Keratinocyte (primary cell): ENCODE results near the gene KLRK1.

Source experiments
- EZH2 ChIP-seq: IDR thresholded peaks from one replicate; pipeline ENCODE4 v1.6.1; 2012; ENCODE audit warnings: inconsistent platforms, mild to moderate bottlenecking, low read length, moderate library complexity
- TF ChIP-seq, protein P1 (sequence below), 3 experiments: IDR thresholded peaks in 1 of 3; conservative IDR thresholded peaks in 1 of 3; optimal IDR thresholded peaks in 1 of 3; 2 replicates in 2 of 3; 3 replicates in 1 of 3; pipeline versions ENCODE3 to v1.5.1; 2011; ENCODE audit warnings: low read length in 3 of 3, mild to moderate bottlenecking in 3 of 3, moderate library complexity in 2 of 3, control low read depth in 1 of 3, inconsistent platforms in 1 of 3; ENCODE audit not compliant: insufficient read depth in 2 of 3; ENCODE audit errors: extremely low read depth in 1 of 3

DNA sequence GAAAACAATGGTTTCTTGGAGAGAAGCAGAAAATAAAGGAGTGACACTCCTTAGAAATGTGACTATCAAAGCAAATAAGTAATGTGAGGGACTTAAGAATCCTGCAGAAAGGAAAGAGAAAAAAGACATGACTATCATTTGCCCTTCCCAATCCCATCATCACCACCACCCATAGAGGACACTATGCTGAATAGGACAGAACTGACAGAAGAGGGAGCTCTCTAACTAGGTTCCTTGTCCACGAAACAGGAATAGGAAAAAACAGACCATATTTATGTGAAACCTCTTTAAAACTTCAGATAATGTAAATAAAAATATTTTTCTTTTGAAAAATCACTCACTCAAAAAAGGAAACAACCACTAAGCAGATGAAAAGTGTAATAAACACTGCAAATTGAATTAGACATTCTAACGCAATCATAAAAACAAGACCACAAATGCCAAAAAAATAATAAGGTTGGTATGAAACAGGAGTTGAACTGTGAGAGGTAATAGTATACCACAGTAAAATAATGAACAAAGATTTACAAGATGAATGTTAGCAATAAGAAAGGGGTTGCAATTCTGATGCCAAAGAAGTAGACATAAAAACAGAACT lies 58.1 kb downstream of the KLRK1 start:
- TF ChIP-seq, protein P1, sequence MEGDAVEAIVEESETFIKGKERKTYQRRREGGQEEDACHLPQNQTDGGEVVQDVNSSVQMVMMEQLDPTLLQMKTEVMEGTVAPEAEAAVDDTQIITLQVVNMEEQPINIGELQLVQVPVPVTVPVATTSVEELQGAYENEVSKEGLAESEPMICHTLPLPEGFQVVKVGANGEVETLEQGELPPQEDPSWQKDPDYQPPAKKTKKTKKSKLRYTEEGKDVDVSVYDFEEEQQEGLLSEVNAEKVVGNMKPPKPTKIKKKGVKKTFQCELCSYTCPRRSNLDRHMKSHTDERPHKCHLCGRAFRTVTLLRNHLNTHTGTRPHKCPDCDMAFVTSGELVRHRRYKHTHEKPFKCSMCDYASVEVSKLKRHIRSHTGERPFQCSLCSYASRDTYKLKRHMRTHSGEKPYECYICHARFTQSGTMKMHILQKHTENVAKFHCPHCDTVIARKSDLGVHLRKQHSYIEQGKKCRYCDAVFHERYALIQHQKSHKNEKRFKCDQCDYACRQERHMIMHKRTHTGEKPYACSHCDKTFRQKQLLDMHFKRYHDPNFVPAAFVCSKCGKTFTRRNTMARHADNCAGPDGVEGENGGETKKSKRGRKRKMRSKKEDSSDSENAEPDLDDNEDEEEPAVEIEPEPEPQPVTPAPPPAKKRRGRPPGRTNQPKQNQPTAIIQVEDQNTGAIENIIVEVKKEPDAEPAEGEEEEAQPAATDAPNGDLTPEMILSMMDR (optimal IDR thresholded peaks at IDR 0.05 in 1 of 3, IDR thresholded peaks at IDR 0.05 in 1 of 3, conservative IDR thresholded peaks at IDR 0.05 in 1 of 3; ENCODE audit: extremely low read depth in 1 of 3, insufficient read depth in 2 of 3, low read length in 3 of 3) = peak; percentile 73 to 75 (median 74)
- no peak for TF ChIP-seq EZH2
